Activated CD8-positive, alpha-beta T cell treated with anti-CD3 and anti-CD28 coated beads, Interleukin-2, amount 10 ng/mL, durations not matched to agents 7 days and 5 days (primary cell): ENCODE data around the gene AKT3. TPM values are rescaled to one million over a fixed set of nuclear protein-coding genes. Genes with fewer than 3 reads are reported as not detected.

Experiments used
- ATAC-seq: fragments of 150-1000 bp; cut with Tn5 transposase; one replicate; pipeline ENCODE4 v1.10.0; 2021; ENCODE audit warnings: moderate library complexity
- CTCF ChIA-PET: fragments of 350-600 bp; sonication (Branson Sonifier 250); formaldehyde crosslinking; loops from one replicate; lab custom pipeline; 2021; ENCODE audit warnings: antibody characterized with exemption; lab: Charles Lee
- POLR2A ChIA-PET: fragments of 350-600 bp; sonication (Branson Sonifier 250); formaldehyde crosslinking; loops from one replicate; lab custom pipeline; 2021; ENCODE audit warnings: antibody characterized with exemption; lab: Charles Lee
- DNase-seq: peaks from one replicate; pipeline ENCODE4 v3.0.0-alpha.2; 2020
- H3K27ac Mint-ChIP-seq: one replicate; pipeline ENCODE4 v1.8.0; 2021; ENCODE audit warnings: mild to moderate bottlenecking, mixed read lengths
- H3K27me3 Mint-ChIP-seq: one replicate; pipeline ENCODE4 v1.8.0; 2021; ENCODE audit warnings: low read depth, mixed read lengths
- H3K36me3 Mint-ChIP-seq: one replicate; pipeline ENCODE4 v1.8.0; 2021; ENCODE audit warnings: low read depth, mixed read lengths
- H3K4me1 Mint-ChIP-seq: one replicate; pipeline ENCODE4 v1.8.0; 2021; ENCODE audit warnings: low read depth, mixed read lengths
- H3K4me3 Mint-ChIP-seq: one replicate; pipeline ENCODE4 v1.8.0; 2021; ENCODE audit warnings: mild to moderate bottlenecking, mixed read lengths
- H3K9me3 Mint-ChIP-seq: one replicate; pipeline ENCODE4 v1.8.0; 2022; ENCODE audit warnings: mixed read lengths; ENCODE audit not compliant: insufficient read depth
- total RNA-seq, 2 experiments: library from RNA; stranded (reverse); gene quantifications; one replicate each; pipeline ENCODE4 v1.2.3, GENCODE V29; 2021

AKT3 gene
- total RNA-seq, 2 experiments from 2014 or later = 23.9 to 25.2 TPM

DNA sequence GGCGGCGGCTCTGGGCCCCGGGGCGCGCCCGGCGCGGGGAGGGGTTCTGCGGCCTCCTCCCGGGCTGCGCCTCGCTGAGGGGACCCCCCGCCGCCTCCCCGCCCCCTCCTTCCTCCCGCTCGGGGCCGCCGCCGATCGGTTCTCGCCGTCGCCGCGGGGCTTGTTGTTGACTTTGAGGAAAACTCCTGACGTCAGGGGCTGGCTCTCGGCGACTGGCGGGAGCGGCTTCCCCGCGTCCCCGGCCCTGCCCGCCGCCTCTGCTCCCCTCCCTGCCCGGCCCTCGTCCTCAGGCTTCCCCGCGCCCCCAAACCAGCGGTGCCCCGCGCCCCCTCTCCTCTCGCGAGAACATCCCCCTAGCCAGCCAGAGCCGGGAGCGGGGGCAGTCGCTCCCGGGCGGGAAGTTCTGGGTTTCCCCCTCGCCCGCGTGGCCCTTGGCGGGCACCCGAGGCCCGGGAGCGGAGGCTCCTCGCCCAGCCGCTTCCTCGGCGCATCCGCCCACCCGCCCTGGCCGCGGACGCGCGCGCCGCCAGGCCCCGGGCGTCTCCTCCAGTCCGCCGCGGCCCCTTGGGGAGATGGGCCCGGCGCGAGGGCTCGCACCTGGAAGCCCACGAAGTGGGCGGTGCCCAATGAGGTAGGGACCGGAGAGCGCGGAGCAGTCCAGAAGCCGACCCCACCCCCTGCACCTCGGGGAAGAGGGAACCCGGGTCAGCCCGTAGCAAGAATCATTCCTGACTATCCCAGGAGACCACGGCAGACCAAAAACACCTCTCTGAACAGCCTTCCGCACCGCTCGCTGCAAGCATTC is 611 bp upstream of the AKT3 start:
- peak; percentile 80 for DNase-seq
- peak overlapping the region; percentile 82 for H3K27ac Mint-ChIP-seq
- ChIA-PET POLR2A (no interaction called here), CTCF (no interaction called here)
- peak overlapping the region; percentile 86 for H3K4me3 Mint-ChIP-seq
- H3K4me1 Mint-ChIP-seq = peaks cover 27% of the 10 kb centered on the region
- ATAC-seq = peak; percentile 67
- peaks cover 5% of the 10 kb centered on the region for H3K36me3 Mint-ChIP-seq
- H3K9me3 Mint-ChIP-seq = no peaks in the 10 kb centered on the region
- peaks cover 6% of the 10 kb centered on the region for H3K27me3 Mint-ChIP-seq

DNA sequence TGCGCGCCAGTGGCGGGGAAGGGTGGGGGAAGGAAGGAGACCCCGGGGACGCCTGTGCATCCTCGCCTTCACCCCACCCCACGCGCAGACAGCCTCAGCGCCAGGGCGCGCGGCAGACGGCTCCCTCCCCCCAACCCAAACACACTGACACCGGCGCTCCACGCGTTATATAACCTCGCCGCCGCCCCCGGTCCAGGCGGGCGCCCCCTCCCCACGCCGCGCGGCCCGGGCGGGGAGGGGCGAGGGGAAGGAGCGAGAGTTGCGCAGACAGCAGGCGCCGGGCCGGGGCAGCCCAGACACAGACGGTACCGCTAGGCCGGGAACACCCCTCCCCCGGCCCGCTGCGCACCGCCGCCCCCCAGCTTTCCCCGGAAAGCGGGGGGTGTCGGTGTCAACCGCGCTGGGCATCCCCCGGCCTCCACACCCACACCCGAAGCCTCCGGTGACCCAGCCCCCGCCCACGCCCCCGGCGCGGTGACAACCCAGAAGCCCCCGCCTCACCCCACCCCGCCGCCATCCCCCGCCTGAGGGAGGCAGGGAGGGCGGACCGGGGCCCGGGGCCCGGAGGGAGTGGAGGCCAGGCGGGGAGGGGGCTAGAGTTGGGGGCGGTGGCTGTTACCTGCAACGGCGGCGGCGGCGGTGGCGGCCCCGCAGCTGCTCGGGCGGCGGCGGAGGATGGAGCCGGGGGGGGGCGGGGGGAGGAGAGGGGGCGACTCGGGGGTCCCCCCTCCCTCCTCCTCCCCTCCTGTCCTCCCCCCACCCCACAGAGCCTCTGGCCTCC is 432 bp downstream of the AKT3 start:
- ChIA-PET POLR2A (interaction anchor here (0.6 to 1.2 kb wide), 3 partner anchors 66 to 595 kb away, joined by 3 read pairs; no protein-coding TSS in a partner anchor), CTCF (interaction anchor here (1.3 kb wide), 1 partner anchor 506 kb away, joined by 5 read pairs; no protein-coding TSS in a partner anchor)
- Mint-ChIP-seq H3K9me3 (no peaks in the 10 kb centered on the region), H3K27ac (peak overlapping the region; percentile 81), H3K36me3 (peaks cover 5% of the 10 kb centered on the region), H3K27me3 (peaks cover 6% of the 10 kb centered on the region), H3K4me3 (peak overlapping the region; percentile 84), H3K4me1 (peaks cover 27% of the 10 kb centered on the region)
- ATAC-seq (peak; percentile 35), DNase-seq (peak; percentile 40)

DNA sequence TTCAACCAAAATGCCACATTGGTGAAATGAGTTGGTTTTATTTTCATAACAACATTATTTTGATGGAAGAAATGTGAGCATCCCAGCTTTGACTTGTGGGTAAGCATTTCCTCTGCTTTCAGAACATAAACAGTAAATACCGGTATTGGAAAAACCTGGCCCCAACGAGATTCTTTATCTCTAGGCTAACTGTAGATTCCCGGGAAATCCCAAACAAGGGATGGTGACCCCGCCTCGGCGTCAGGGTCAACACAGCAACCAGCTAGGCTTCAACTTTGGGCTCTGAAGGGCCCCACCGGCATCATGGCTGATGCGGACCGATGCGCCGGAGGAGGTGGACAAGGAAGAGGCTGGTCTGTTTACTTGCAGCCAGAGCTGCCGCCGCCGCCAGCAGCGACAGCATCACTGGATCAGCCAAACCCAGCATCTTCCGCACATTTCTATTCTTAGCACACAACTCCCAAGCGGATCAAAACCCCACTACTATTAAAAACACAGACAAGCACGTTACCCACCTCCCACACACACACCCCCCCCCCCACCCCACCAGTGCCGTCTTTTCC is 1.1 kb downstream of the AKT3 start:
- Mint-ChIP-seq H3K9me3 (no peaks in the 10 kb centered on the region), H3K36me3 (peaks cover 5% of the 10 kb centered on the region), H3K4me3 (peak overlapping the region; percentile 84), H3K27me3 (peaks cover 6% of the 10 kb centered on the region), H3K27ac (peak overlapping the region; percentile 81), H3K4me1 (peaks cover 27% of the 10 kb centered on the region)
- ChIA-PET POLR2A (interaction anchor here (0.6 to 1.2 kb wide), 4 partner anchors 21 to 595 kb away, joined by 3 to 4 read pairs (median 3); no protein-coding TSS in a partner anchor), CTCF (interaction anchor here (0.9 to 1.3 kb wide), 3 partner anchors 11 to 505 kb away, joined by 3 to 5 read pairs (median 4); no protein-coding TSS in a partner anchor)
- ATAC-seq (peak; percentile 8), DNase-seq (peak; percentile 49)

DNA sequence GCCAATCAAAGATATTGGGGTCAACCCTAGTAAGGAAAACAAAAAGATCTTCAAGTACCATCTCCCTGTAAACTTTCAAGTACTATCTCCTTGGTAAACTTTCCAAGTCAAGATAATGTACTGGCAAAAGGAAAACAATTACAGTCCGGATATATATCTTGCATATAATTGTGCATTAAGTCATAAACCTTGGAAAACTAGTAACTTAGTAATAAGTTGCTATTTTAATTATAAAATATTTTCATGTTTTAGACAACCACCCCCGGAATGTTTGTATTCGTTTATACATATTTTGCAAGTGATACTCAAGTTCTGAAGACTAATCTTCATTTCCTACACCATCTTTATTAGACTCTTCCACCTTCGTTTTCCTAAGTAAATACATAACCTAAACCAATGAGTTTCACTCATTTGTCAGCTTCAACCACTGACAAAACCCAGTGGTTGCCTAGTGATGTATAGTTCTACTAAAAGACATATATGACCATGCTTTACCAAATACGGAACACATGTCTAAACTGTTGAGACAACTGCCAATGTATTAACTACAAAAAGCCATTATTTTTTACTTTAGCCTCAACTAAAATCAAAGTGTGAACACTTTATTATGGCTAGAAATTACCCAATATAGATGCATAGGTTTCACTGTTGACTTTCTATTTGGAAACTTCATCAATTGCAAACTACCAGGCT is 1.7 kb downstream of the AKT3 start:
- Mint-ChIP-seq H3K36me3 (peaks cover 5% of the 10 kb centered on the region), H3K4me3 (peak overlapping the region; percentile 84), H3K27me3 (peaks cover 6% of the 10 kb centered on the region), H3K4me1 (peaks cover 28% of the 10 kb centered on the region), H3K27ac (no peak overlapping the region), H3K9me3 (no peaks in the 10 kb centered on the region)
- ChIA-PET CTCF (interaction anchor here (0.9 to 1.3 kb wide), 3 partner anchors 10 to 505 kb away, joined by 3 to 5 read pairs (median 4); no protein-coding TSS in a partner anchor), POLR2A (interaction anchor here (0.6 to 1.2 kb wide), 2 partner anchors 21 to 200 kb away, joined by 3 to 4 read pairs; no protein-coding TSS in a partner anchor)
- DNase-seq (no peak), ATAC-seq (no peak)

DNA sequence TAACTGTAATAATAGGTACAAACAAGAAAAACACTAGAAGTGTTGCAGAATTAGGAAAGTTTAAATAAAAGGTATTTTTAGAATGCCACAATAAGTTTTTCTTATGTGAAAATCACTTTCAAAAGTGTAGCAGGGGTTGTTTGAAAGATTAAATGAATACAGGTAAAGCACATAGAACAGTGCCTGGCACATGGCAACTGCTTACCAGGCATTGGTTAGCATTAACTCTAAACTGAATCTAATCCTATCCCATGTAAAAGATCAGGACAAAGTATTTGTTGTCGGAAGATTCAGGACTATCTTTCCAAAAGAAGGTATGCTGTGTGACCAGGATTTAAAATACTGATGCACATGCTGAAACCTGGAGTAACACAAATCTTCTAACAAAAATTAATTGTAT is 3.3 kb downstream of the AKT3 start:
- Mint-ChIP-seq H3K27me3 (peaks cover 6% of the 10 kb centered on the region), H3K4me1 (peaks cover 30% of the 10 kb centered on the region), H3K27ac (no peak overlapping the region), H3K9me3 (no peaks in the 10 kb centered on the region), H3K4me3 (no peak overlapping the region), H3K36me3 (peaks cover 9% of the 10 kb centered on the region)
- POLR2A ChIA-PET = no interaction called here
- CTCF ChIA-PET = no interaction called here
- DNase-seq (no peak), ATAC-seq (no peak)

DNA sequence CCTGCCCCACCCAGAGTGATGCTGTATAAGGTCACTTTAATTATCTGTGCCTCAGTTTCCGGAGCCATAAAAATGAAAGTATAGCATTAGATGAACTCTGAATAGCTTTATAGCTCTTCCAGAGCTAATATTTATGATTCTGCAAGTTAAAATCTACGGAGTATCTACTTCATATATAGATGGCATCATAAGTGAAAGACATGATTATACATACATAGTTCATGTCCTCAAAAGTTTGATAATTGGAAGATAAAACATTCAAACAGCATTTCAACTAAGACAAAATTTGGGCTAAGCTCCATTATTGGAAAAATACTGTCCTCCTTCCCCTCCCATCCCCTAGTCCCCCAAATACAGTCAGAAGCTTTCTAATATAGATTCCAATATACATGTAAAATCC is 4.2 kb downstream of the AKT3 start:
- H3K4me1 Mint-ChIP-seq = peaks cover 23% of the 10 kb centered on the region
- H3K9me3 Mint-ChIP-seq = no peaks in the 10 kb centered on the region
- H3K27ac Mint-ChIP-seq = no peak overlapping the region
- peaks cover 6% of the 10 kb centered on the region for H3K27me3 Mint-ChIP-seq
- H3K36me3 Mint-ChIP-seq = peaks cover 9% of the 10 kb centered on the region
- DNase-seq (no peak), ATAC-seq (no peak)
- no peak overlapping the region for H3K4me3 Mint-ChIP-seq
- ChIA-PET CTCF (interaction anchor here (0.9 kb wide), 1 partner anchor 406 kb away, joined by 3 read pairs; no protein-coding TSS in a partner anchor), POLR2A (no interaction called here)

DNA sequence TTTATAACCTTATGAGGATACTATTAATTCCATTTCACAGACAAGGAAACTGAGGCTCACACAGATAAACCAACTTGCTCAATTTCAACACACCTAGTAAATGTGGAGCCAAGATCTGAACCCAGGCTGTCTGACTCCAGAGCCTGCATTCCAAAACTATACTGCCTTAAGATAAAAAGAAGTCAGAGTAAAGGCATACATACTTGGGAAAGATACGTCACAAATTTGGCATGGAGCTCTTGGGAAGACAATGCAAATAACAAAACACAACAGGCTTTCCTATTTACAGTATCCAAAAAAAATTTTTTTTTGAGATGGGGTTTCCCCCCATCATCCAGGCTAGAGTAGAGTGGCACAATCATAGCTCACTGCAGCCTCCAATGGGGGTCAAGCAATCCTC is 5.9 kb downstream of the AKT3 start:
- Mint-ChIP-seq H3K27ac (no peak overlapping the region), H3K4me3 (no peak overlapping the region), H3K36me3 (peaks cover 9% of the 10 kb centered on the region), H3K4me1 (peaks cover 22% of the 10 kb centered on the region), H3K9me3 (no peaks in the 10 kb centered on the region), H3K27me3 (peaks cover 6% of the 10 kb centered on the region)
- ChIA-PET POLR2A (no interaction called here), CTCF (no interaction called here)
- ATAC-seq (no peak), DNase-seq (no peak)

DNA sequence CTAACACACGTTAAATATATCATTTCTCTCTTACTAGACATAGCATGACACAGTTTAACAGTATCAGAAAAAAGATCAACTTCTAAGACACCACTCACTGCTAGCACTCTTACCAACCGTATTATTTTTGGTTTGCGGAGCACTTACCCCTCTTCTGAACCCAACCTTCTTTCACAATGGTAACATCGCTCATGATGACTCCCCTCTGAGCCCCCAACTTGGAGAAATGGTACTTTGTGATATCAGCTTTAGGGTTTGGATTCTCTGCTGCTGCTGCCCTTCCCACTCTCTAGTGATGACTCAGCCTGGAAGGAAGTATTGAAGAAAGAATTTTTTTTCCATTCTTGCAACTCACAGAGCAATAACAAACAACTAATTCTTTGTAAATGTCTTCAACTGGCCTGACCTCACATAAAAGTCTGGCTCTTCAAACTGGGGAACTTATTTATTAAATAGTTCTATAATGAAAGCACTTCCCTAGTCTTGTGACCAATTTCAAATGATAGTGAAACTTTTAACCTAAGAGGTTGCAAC is 7.0 kb downstream of the AKT3 start:
- peak; percentile 49 for ATAC-seq
- ChIA-PET POLR2A (no interaction called here), CTCF (no interaction called here)
- no peaks in the 10 kb centered on the region for H3K9me3 Mint-ChIP-seq
- H3K4me1 Mint-ChIP-seq = peaks cover 19% of the 10 kb centered on the region
- no peak overlapping the region for H3K4me3 Mint-ChIP-seq
- peaks cover 4% of the 10 kb centered on the region for H3K36me3 Mint-ChIP-seq
- DNase-seq = no peak
- H3K27me3 Mint-ChIP-seq = peaks cover 2% of the 10 kb centered on the region
- no peak overlapping the region for H3K27ac Mint-ChIP-seq

DNA sequence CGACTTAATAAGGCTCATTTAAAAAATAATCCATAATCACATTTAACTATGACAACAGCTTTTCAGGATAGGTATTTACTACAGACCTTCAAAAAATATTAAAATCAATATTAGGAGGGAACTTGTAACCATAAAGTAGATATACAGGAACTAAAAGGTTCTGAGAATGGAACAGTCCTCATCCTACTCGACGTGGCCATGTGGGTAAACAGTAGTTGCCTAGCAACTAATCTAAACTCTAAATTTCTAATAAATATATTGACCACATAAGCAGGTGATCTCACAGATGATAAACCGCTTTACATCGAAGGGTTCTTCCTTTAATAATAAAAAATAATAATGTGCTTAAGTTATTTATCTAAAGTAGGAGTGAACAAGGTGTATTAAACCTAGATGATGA is 7.9 kb downstream of the AKT3 start:
- Mint-ChIP-seq H3K27ac (no peak overlapping the region), H3K9me3 (peaks cover 6% of the 10 kb centered on the region), H3K27me3 (no peaks in the 10 kb centered on the region), H3K4me1 (peaks cover 24% of the 10 kb centered on the region), H3K4me3 (no peak overlapping the region), H3K36me3 (peaks cover 9% of the 10 kb centered on the region)
- POLR2A ChIA-PET = no interaction called here
- CTCF ChIA-PET = no interaction called here
- ATAC-seq (no peak), DNase-seq (no peak)

DNA sequence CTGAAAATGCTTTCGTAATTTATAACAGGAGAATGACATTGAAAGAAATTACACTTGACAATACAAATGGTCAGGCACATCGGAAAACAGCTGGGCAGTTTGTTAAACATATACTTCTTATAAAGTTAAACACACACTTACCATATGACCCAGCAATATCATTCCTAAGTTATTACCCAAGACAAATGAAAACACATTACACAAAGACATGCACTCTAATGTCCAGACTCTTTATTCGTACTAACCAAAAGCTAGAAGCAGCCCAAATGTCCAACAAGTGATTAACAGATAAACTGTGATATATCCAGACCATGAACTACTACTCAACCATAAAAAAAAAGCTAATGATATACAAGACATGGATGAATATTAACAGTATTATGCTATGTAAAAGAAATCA is 8.5 kb downstream of the AKT3 start:
- CTCF ChIA-PET = no interaction called here

More for the DNA sequence above, 8.5 kb downstream of the AKT3 start:
- Mint-ChIP-seq H3K4me1 (peaks cover 25% of the 10 kb centered on the region), H3K27ac (no peak overlapping the region), H3K9me3 (peaks cover 9% of the 10 kb centered on the region), H3K4me3 (no peak overlapping the region), H3K36me3 (peaks cover 14% of the 10 kb centered on the region), H3K27me3 (no peaks in the 10 kb centered on the region)
- POLR2A ChIA-PET = no interaction called here
- ATAC-seq (no peak), DNase-seq (no peak)
